OCI-LY1 (cell line): ENCODE results near the gene DPF3.

Source experiments
- EZH2 ChIP-seq: fragments of 200-600 bp; sonication (generic), shearing (Covaris generic); IDR thresholded peaks from 2 replicates; pipeline ENCODE4 v1.8.0; 2017; ENCODE audit warnings: borderline replicate concordance, mixed run types, mild to moderate bottlenecking, antibody characterized with exemption, low read length, moderate library complexity, mixed read lengths
- TF ChIP-seq, protein P1 (sequence below): fragments of 200-600 bp; sonication (generic), shearing (Covaris generic); IDR thresholded peaks from 2 replicates; pipeline ENCODE4 v1.5.1; 2017; ENCODE audit warnings: mild to moderate bottlenecking, antibody characterized with exemption, low read length, moderate library complexity, mixed read lengths

DNA sequence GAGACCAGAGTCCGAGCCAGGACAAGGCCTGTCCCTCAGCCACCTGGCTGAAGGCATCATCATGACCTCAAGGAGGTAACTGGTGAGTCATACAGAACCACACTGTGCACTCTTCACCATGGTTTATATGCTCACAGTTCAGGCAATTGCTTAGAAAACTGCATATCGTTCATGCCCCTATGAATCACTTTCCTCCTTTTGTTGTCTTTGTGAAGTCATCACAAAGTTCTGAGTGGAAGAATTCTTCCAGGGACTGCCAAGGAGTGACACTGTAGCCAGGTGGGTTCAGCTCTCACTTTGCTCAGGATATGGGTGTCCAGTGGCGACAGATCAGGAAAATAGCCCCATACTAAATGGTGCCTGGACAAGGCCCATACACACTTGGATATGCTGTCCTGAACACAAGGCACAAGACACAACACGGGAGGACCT is 92.5 kb downstream of the DPF3 start:
- TF ChIP-seq, protein P1, sequence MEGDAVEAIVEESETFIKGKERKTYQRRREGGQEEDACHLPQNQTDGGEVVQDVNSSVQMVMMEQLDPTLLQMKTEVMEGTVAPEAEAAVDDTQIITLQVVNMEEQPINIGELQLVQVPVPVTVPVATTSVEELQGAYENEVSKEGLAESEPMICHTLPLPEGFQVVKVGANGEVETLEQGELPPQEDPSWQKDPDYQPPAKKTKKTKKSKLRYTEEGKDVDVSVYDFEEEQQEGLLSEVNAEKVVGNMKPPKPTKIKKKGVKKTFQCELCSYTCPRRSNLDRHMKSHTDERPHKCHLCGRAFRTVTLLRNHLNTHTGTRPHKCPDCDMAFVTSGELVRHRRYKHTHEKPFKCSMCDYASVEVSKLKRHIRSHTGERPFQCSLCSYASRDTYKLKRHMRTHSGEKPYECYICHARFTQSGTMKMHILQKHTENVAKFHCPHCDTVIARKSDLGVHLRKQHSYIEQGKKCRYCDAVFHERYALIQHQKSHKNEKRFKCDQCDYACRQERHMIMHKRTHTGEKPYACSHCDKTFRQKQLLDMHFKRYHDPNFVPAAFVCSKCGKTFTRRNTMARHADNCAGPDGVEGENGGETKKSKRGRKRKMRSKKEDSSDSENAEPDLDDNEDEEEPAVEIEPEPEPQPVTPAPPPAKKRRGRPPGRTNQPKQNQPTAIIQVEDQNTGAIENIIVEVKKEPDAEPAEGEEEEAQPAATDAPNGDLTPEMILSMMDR, result no peak
- TF ChIP-seq EZH2, result no peak
